ENCODE results near the gene PDGFC.
A peak's percentile ranks its signal among the peaks of the same experiment; 100 is the strongest.

The PDGFC gene

GRCh38 chr4:156976147-156976546 lies 4.5 kb upstream of the PDGFC start:
- Histone ChIP-seq H3K27me3 (ENCODE audit: insufficient read depth, poor library complexity, severe bottlenecking) (no peaks in the 10 kb centered on the region), H3K4me3 (ENCODE audit: severe bottlenecking) (no peak overlapping the region), H3K9me3 (ENCODE audit: severe bottlenecking) (no peaks in the 10 kb centered on the region), H3K27ac (ENCODE audit: poor library complexity, severe bottlenecking) (peak overlapping the region; percentile 46), H3K36me3 (ENCODE audit: low read depth) (no peaks in the 10 kb centered on the region), H3K4me1 (ENCODE audit: insufficient read depth, poor library complexity, severe bottlenecking) (peaks cover 23% of the 10 kb centered on the region)
- ATAC-seq (ENCODE audit: low read depth): peak; percentile 75
- no peak for DNase-seq (ENCODE audit: low spot score)
- TF ChIP-seq CTCF (IDR thresholded peaks at IDR 0.05; ENCODE audit: poor library complexity, severe bottlenecking): no peak

- DNase-seq (ENCODE audit: low spot score) (no peak), ATAC-seq (ENCODE audit: low read depth) (no peak)
- Histone ChIP-seq H3K9me3 (ENCODE audit: severe bottlenecking) (no peaks in the 10 kb centered on the region), H3K4me1 (ENCODE audit: insufficient read depth, poor library complexity, severe bottlenecking) (peaks cover 23% of the 10 kb centered on the region), H3K27ac (ENCODE audit: poor library complexity, severe bottlenecking) (peak overlapping the region; percentile 46), H3K4me3 (ENCODE audit: severe bottlenecking) (no peak overlapping the region), H3K27me3 (ENCODE audit: insufficient read depth, poor library complexity, severe bottlenecking) (no peaks in the 10 kb centered on the region), H3K36me3 (ENCODE audit: low read depth) (no peaks in the 10 kb centered on the region)
- TF ChIP-seq CTCF (IDR thresholded peaks at IDR 0.05; ENCODE audit: poor library complexity, severe bottlenecking): no peak
Observed at GRCh38 chr4:156975686-156976085, 4.1 kb upstream of the PDGFC start.

- ATAC-seq (ENCODE audit: low read depth) (no peak), DNase-seq (ENCODE audit: low spot score) (no peak)
- Histone ChIP-seq H3K27me3 (ENCODE audit: insufficient read depth, poor library complexity, severe bottlenecking) (no peaks in the 10 kb centered on the region), H3K36me3 (ENCODE audit: low read depth) (no peaks in the 10 kb centered on the region), H3K27ac (ENCODE audit: poor library complexity, severe bottlenecking) (no peak overlapping the region), H3K4me1 (ENCODE audit: insufficient read depth, poor library complexity, severe bottlenecking) (peaks cover 23% of the 10 kb centered on the region), H3K4me3 (ENCODE audit: severe bottlenecking) (no peak overlapping the region), H3K9me3 (ENCODE audit: severe bottlenecking) (no peaks in the 10 kb centered on the region)
- no peak for TF ChIP-seq CTCF (IDR thresholded peaks at IDR 0.05; ENCODE audit: poor library complexity, severe bottlenecking)
Observed at GRCh38 chr4:156974264-156974663, 2.7 kb upstream of the PDGFC start.

GRCh38 chr4:156972379-156973015 lies 898 bp upstream of the PDGFC start:
- H3K4me3 ChIP-seq (ENCODE audit: severe bottlenecking): peak overlapping the region; percentile 51
- DNase-seq (ENCODE audit: low spot score): no peak
- no peaks in the 10 kb centered on the region for H3K9me3 ChIP-seq (ENCODE audit: severe bottlenecking)
- ATAC-seq (ENCODE audit: low read depth): no peak
- no peaks in the 10 kb centered on the region for H3K36me3 ChIP-seq (ENCODE audit: low read depth)
- H3K4me1 ChIP-seq (ENCODE audit: insufficient read depth, poor library complexity, severe bottlenecking): peaks cover 31% of the 10 kb centered on the region
- H3K27me3 ChIP-seq (ENCODE audit: insufficient read depth, poor library complexity, severe bottlenecking): no peaks in the 10 kb centered on the region
- no peak for TF ChIP-seq CTCF (IDR thresholded peaks at IDR 0.05; ENCODE audit: poor library complexity, severe bottlenecking)
- H3K27ac ChIP-seq (ENCODE audit: poor library complexity, severe bottlenecking): peak overlapping the region; percentile 78

GRCh38 chr4:156971165-156971675 lies 379 bp downstream of the PDGFC start:
- no peaks in the 10 kb centered on the region for H3K9me3 ChIP-seq (ENCODE audit: severe bottlenecking)
- peak overlapping the region; percentile 51 for H3K4me3 ChIP-seq (ENCODE audit: severe bottlenecking)
- ATAC-seq (ENCODE audit: low read depth) (peak; percentile 2; the same call in 1 of the 3 replicates), DNase-seq (ENCODE audit: low spot score) (no peak)
- peaks cover 4% of the 10 kb centered on the region; the same call in 1 of the 2 replicates for H3K36me3 ChIP-seq (ENCODE audit: low read depth)
- peak overlapping the region; percentile 78 for H3K27ac ChIP-seq (ENCODE audit: poor library complexity, severe bottlenecking)
- peaks cover 18% of the 10 kb centered on the region for H3K4me1 ChIP-seq (ENCODE audit: insufficient read depth, poor library complexity, severe bottlenecking)
- no peak for TF ChIP-seq CTCF (IDR thresholded peaks at IDR 0.05; ENCODE audit: poor library complexity, severe bottlenecking)
- no peaks in the 10 kb centered on the region for H3K27me3 ChIP-seq (ENCODE audit: insufficient read depth, poor library complexity, severe bottlenecking)
